ENCODE data around the gene LITAF.
A peak's percentile ranks its signal among the peaks of the same experiment; 100 is the strongest.
"Not testable (repeated sequence)": the region's sequence is repeated elsewhere in the genome, so short reads cannot be mapped to it uniquely, and the experiment has no call there.

LITAF gene

GRCh38 chr16:11571549-11571948, 15.2 kb downstream of the LITAF start:
- no peak for DNase-seq

GRCh38 chr16:11570806-11571205, 15.9 kb downstream of the LITAF start:
- no peak for DNase-seq

- DNase-seq = no peak
These were observed 16.5 kb downstream of the LITAF start for GRCh38 chr16:11570258-11570657.

GRCh38 chr16:11566398-11566797, 20.3 kb downstream of the LITAF start:
- no peak for DNase-seq

GRCh38 chr16:11565665-11566064, 21.1 kb downstream of the LITAF start:
- no peak for DNase-seq

GRCh38 chr16:11564046-11564926, 22.4 kb downstream of the LITAF start:
- no peak for DNase-seq

- DNase-seq = peak in 1 of 2 experiments; percentile 29
These were observed 23.2 kb downstream of the LITAF start for GRCh38 chr16:11563493-11564040.

GRCh38 chr16:11562941-11563340, 23.8 kb downstream of the LITAF start:
- DNase-seq = no peak

GRCh38 chr16:11562411-11562810, 24.3 kb downstream of the LITAF start:
- DNase-seq = no peak

GRCh38 chr16:11561856-11562255, 24.9 kb downstream of the LITAF start:
- no peak for DNase-seq

- no peak for DNase-seq
These were observed 25.3 kb downstream of the LITAF start for GRCh38 chr16:11561454-11561805.

GRCh38 chr16:11560701-11561453, 25.8 kb downstream of the LITAF start:
- peak; percentile 34 to 57 for DNase-seq

GRCh38 chr16:11558308-11558823, 28.4 kb downstream of the LITAF start:
- DNase-seq = not testable (repeated sequence)

- no peak for DNase-seq
These were observed 28.9 kb downstream of the LITAF start for GRCh38 chr16:11557801-11558200.

- no peak for DNase-seq
These were observed 29.6 kb downstream of the LITAF start for GRCh38 chr16:11556945-11557720.

- no peak for DNase-seq
These were observed 30.4 kb downstream of the LITAF start for GRCh38 chr16:11556214-11556819.

GRCh38 chr16:11554053-11554452, 32.7 kb downstream of the LITAF start:
- no peak for DNase-seq

- no peak for DNase-seq
These were observed 33.3 kb downstream of the LITAF start for GRCh38 chr16:11553371-11553770.

- DNase-seq = no peak
These were observed 34.3 kb downstream of the LITAF start for GRCh38 chr16:11552440-11552839.

GRCh38 chr16:11551842-11552241, 34.9 kb downstream of the LITAF start:
- no peak for DNase-seq

- no peak for DNase-seq
These were observed 35.8 kb downstream of the LITAF start for GRCh38 chr16:11550791-11551498.
